Epithelial cell of proximal tubule (primary cell): ENCODE measurements around the gene JMJD8. TPM values are rescaled to one million over a fixed set of nuclear protein-coding genes. Genes with fewer than 3 reads are reported as not detected.

Experiments used
- DNase-seq: peaks from one replicate; pipeline ENCODE4 v3.0.0-alpha.2; 2011; ENCODE audit warnings: low read depth
- H3K4me3 ChIP-seq: 2 replicates; pipeline ENCODE4 v1.5.1; 2011; ENCODE audit warnings: low read depth, mild to moderate bottlenecking, low read length
- CTCF ChIP-seq: conservative IDR thresholded peaks from 2 replicates; pipeline ENCODE4 v1.5.1; 2012; ENCODE audit warnings: low read depth, mild to moderate bottlenecking, low read length
- total RNA-seq: library from RNA; depleted of rRNA; stranded (reverse); fragments of >200 nt; gene quantifications from 2 replicates; pipeline ENCODE4 v1.2.3, GENCODE V29; 2015

The JMJD8 gene
- total RNA-seq, 1 donor from 2014 or later, result 65.6 TPM

- DNase-seq, result no peak
- H3K4me3 ChIP-seq, result no peak overlapping the region
- TF ChIP-seq CTCF, result no peak
Observed at GRCh38 chr16:638034-638543, 46.0 kb downstream of the JMJD8 start.

GRCh38 chr16:637081-638018, 46.8 kb downstream of the JMJD8 start:
- H3K4me3 ChIP-seq, result peak overlapping the region; percentile 81
- no peak for TF ChIP-seq CTCF
- DNase-seq, result no peak

GRCh38 chr16:636206-637080, 47.7 kb downstream of the JMJD8 start, which contains the start of gene METTL26:
METTL26 (minus strand) TSS chr16:636305; CDS start chr16:636290, 15 bp downstream.
- peak within 1 kb of the TSS; percentile 81 for H3K4me3 ChIP-seq
- DNase-seq, result no peak
- no peak for TF ChIP-seq CTCF

GRCh38 chr16:635573-636205, 48.4 kb downstream of the JMJD8 start:
- H3K4me3 ChIP-seq, result peak overlapping the region; percentile 81
- no peak for TF ChIP-seq CTCF
- no peak for DNase-seq

GRCh38 chr16:634996-635395, 49.1 kb downstream of the JMJD8 start:
- no peak for TF ChIP-seq CTCF

GRCh38 chr16:634051-634670, 50.0 kb downstream of the JMJD8 start:
- DNase-seq, result no peak
- H3K4me3 ChIP-seq, result no peak overlapping the region
- no peak for TF ChIP-seq CTCF

More at GRCh38 chr16:634996-635395, 49.1 kb downstream of the JMJD8 start:
- no peak for DNase-seq
- peak overlapping the region; percentile 81 for H3K4me3 ChIP-seq
